ENCODE data around the gene MVB12B.

Gene MVB12B

DNA sequence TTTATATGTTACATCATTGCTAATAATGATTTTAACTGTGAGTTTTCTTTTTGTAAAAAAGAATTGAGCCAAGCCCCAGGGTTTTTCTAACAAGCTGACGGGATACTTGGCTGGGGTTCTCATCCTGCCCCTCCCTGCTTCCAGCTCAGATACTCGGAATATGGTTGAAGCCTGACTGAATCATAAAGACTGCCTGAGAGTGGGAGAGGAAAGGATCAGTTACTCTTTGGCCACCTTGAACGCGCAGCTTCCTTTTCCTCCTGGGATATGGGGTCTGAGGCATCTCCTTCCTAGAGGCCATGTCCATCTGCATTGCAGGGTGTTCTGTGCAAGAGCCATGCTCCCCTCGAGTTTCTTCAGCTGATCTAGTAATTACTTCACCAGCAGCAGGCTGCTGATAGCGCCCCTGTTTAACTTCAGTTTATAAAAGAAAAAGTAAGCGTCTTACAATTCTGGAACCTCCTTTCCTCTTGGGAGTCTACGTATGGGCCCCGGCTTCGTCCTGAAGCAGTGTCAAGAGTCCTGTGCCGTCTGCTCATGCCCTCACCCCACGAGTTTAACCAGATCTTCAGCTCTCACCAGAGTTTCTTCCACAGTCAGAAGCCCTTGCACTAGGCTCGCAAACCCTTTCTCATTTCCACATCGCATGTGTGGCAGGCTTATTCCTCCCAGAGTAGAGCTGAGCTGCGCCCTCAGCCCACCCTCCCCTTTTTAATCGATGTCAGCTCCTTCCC, 130.0 kb downstream of the MVB12B start:
- TF ChIP-seq FOXP2 (optimal IDR thresholded peaks at IDR 0.05; ENCODE audit: control extremely low read depth, extremely low read length, insufficient read depth), result no peak
- TF ChIP-seq POLR2AphosphoS5 (IDR thresholded peaks at IDR 0.05; ENCODE audit: borderline replicate concordance, low read depth, low read length), result no peak
- no peak for TF ChIP-seq EZH2 (IDR thresholded peaks at IDR 0.05)
- no peak overlapping the region for H3K9ac ChIP-seq (ENCODE audit: insufficient read length)
- no peaks in the 10 kb centered on the region for H3K9me3 ChIP-seq (ENCODE audit: low read depth, low read length)
- DNase-seq (ENCODE audit: low read depth, low spot score), result no peak
- H3K4me3 ChIP-seq, result no peak overlapping the region
- no peaks in the 10 kb centered on the region for H3K36me3 ChIP-seq (ENCODE audit: insufficient read depth, low read length)
- no peak overlapping the region for H3K27ac ChIP-seq

DNA sequence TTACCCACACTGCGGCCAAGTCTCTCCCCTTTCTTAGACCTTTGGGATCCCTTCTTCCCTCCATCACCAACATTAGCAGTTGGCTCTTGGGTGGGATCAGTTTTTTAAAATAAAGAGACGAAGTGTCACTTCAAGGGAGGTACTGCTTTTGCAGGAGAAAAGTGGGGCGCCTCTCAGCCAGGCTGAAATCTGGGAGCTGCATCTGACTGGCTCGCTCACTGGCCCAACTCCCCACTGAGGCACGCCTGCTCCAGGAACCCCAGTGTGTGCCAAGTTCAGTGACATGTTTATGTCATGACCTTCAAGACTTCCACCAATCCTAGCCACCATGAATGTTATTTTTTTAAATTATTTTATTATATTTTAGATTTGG, 130.5 kb downstream of the MVB12B start:
- TF ChIP-seq FOXP2 (optimal IDR thresholded peaks at IDR 0.05; ENCODE audit: control extremely low read depth, extremely low read length, insufficient read depth) (no peak), POLR2AphosphoS5 (IDR thresholded peaks at IDR 0.05; ENCODE audit: borderline replicate concordance, low read depth, low read length) (no peak), EZH2 (IDR thresholded peaks at IDR 0.05) (no peak)
- no peaks in the 10 kb centered on the region for H3K9me3 ChIP-seq (ENCODE audit: low read depth, low read length)
- H3K4me3 ChIP-seq, result no peak overlapping the region
- no peak overlapping the region for H3K9ac ChIP-seq (ENCODE audit: insufficient read length)
- H3K27ac ChIP-seq, result no peak overlapping the region
- H3K36me3 ChIP-seq (ENCODE audit: insufficient read depth, low read length), result no peaks in the 10 kb centered on the region
- no peak for DNase-seq (ENCODE audit: low read depth, low spot score)

DNA sequence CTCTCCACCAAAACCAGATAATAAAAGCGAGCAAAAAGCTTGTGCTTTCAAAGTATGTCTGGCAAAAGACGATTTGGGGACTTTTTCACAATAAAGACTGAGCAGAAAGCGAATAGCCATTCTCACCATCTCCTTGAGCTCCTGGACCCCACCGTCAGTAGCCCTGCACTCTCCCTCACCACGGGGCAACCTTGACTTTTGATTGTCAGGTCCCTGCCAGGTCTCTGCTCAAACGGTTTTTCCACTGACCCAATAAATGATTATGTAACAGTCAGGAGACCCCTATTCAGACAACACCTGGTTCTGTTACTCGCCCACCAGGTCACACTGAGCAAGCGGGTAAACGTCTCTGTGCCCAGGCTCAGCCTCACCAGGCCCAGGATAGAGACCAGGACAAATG, 131.3 kb downstream of the MVB12B start:
- no peaks in the 10 kb centered on the region for H3K36me3 ChIP-seq (ENCODE audit: insufficient read depth, low read length)
- H3K9ac ChIP-seq (ENCODE audit: insufficient read length), result no peak overlapping the region
- DNase-seq (ENCODE audit: low read depth, low spot score), result no peak
- no peak overlapping the region for H3K4me3 ChIP-seq
- no peaks in the 10 kb centered on the region for H3K9me3 ChIP-seq (ENCODE audit: low read depth, low read length)
- TF ChIP-seq POLR2AphosphoS5 (IDR thresholded peaks at IDR 0.05; ENCODE audit: borderline replicate concordance, low read depth, low read length) (no peak), EZH2 (IDR thresholded peaks at IDR 0.05) (no peak), FOXP2 (optimal IDR thresholded peaks at IDR 0.05; ENCODE audit: control extremely low read depth, extremely low read length, insufficient read depth) (no peak)
- no peak overlapping the region for H3K27ac ChIP-seq

DNA sequence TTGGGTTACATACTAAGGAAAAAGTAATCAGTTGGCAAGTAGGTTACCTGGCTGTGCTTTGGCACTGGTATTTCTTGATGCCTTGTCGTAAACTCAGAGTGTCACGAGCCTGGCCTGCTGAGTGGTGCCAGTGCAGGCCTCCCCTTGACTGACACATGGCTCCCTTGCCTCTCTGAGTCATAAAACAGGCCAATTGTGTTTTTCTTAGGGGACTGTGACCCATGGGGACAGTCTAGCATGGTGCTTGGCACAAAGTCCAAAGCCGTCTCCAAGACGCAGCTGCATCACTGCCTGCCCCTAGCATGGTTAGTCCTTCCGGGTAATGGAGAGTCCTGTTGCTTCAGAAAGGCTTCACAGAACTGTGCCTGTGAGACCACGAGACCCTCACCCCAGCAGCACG, 132.5 kb downstream of the MVB12B start:
- no peak for TF ChIP-seq POLR2AphosphoS5 (IDR thresholded peaks at IDR 0.05; ENCODE audit: borderline replicate concordance, low read depth, low read length)
- no peak for TF ChIP-seq FOXP2 (optimal IDR thresholded peaks at IDR 0.05; ENCODE audit: control extremely low read depth, extremely low read length, insufficient read depth)
- no peak for TF ChIP-seq EZH2 (IDR thresholded peaks at IDR 0.05)
- no peak for DNase-seq (ENCODE audit: low read depth, low spot score)
- no peak overlapping the region for H3K27ac ChIP-seq

DNA sequence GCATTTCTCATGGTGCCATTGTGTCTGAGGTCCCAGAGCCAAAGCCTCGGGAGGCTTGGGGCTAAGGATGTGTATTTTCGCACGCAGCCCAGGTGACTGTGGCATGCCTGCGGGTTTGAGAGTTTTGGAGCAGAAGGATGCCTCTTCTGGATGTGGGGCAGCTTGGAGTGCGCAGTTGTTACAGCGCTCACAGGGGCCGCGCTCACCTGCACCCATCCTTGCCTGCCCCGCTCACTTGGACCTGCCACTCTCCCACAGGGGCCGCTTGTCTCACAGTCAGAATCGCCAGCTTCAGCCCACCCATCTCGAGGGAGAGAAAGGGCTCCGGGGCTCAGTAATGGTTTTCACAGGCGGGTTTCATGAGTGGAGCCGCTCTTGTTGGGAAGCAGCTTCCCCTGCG, 132.9 kb downstream of the MVB12B start:
- no peak for DNase-seq (ENCODE audit: low read depth, low spot score)
- Histone ChIP-seq H3K9me3 (ENCODE audit: low read depth, low read length) (no peaks in the 10 kb centered on the region), H3K27ac (no peak overlapping the region), H3K4me3 (no peak overlapping the region), H3K9ac (ENCODE audit: insufficient read length) (no peak overlapping the region), H3K36me3 (ENCODE audit: insufficient read depth, low read length) (no peaks in the 10 kb centered on the region)
- TF ChIP-seq POLR2AphosphoS5 (IDR thresholded peaks at IDR 0.05; ENCODE audit: borderline replicate concordance, low read depth, low read length), result no peak
- TF ChIP-seq EZH2 (IDR thresholded peaks at IDR 0.05), result no peak
- no peak for TF ChIP-seq FOXP2 (optimal IDR thresholded peaks at IDR 0.05; ENCODE audit: control extremely low read depth, extremely low read length, insufficient read depth)

More for the DNA sequence above, 132.5 kb downstream of the MVB12B start:
- Histone ChIP-seq H3K4me3 (no peak overlapping the region), H3K9me3 (ENCODE audit: low read depth, low read length) (no peaks in the 10 kb centered on the region), H3K9ac (ENCODE audit: insufficient read length) (no peak overlapping the region), H3K36me3 (ENCODE audit: insufficient read depth, low read length) (no peaks in the 10 kb centered on the region)

DNA sequence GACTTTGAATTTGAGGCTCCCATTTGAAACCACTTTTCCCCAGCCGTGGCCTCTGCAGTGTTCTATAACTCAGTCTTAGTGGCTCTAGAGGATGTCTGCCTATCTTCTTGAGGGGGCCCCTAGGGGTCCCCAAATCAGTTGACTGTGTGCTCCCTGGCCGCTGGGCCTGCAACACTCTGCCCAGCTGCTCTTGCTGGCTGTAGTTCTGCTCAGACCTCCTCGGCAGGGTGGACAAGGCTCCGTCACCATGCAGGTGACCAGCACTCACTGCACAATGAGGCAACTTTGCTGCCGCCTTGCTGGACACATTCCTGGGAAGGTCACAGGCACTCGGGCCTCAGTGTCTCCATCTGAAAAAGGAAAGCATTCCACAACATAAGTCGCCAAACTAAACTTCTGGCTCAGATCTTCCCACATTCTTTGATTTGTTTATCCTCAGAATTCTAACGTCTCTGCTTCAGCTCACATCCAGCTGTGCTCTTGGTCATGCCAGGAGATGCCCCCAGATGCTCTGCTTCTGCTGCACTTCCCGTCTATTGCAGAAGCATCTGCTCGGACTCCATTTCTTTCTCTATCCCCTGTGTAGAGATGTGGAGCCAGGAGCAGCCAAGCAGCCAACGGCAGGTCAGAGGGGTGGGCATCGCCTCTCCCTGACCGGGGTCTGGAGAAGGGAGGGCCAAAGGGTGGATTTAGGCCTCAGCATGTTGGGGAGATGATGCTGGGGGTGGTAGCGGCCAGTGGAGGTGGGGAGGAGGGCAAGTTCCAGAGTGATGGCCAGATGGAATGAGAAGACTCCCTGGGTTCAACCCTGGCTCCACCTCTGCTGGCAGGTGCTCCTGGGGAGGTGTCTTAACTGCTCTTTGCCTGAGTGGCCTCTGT, 133.6 kb downstream of the MVB12B start:
- Histone ChIP-seq H3K27ac (no peak overlapping the region), H3K4me3 (no peak overlapping the region)
- no peak for TF ChIP-seq POLR2AphosphoS5 (IDR thresholded peaks at IDR 0.05; ENCODE audit: borderline replicate concordance, low read depth, low read length)
- TF ChIP-seq FOXP2 (optimal IDR thresholded peaks at IDR 0.05; ENCODE audit: control extremely low read depth, extremely low read length, insufficient read depth), result no peak
- no peak for TF ChIP-seq EZH2 (IDR thresholded peaks at IDR 0.05)

DNA sequence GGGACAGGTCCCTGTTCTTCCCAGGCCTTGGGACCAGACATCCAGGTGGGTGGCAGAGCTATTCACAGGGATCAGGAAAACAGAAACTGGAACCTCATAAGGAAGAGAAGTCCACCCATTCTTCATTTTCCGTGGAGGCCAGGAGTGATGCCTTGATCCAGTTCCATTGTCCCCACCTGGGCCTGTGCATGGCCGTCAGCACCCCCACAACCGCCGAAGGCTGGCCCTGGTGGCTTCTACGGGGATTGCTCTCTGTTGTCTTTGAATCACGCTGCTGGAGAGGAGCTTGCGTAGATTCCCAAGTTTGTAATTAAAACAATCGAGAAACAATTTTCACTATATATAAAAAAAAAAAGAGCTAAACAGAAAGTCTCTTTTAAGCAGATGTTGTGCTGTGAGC, 134.4 kb downstream of the MVB12B start:
- no peaks in the 10 kb centered on the region for H3K36me3 ChIP-seq (ENCODE audit: insufficient read depth, low read length)
- no peak overlapping the region for H3K4me3 ChIP-seq
- no peak for DNase-seq (ENCODE audit: low read depth, low spot score)
- H3K9me3 ChIP-seq (ENCODE audit: low read depth, low read length), result no peaks in the 10 kb centered on the region
- no peak overlapping the region for H3K27ac ChIP-seq
- no peak overlapping the region for H3K9ac ChIP-seq (ENCODE audit: insufficient read length)
- no peak for TF ChIP-seq POLR2AphosphoS5 (IDR thresholded peaks at IDR 0.05; ENCODE audit: borderline replicate concordance, low read depth, low read length)
- TF ChIP-seq EZH2 (IDR thresholded peaks at IDR 0.05), result no peak
- TF ChIP-seq FOXP2 (optimal IDR thresholded peaks at IDR 0.05; ENCODE audit: control extremely low read depth, extremely low read length, insufficient read depth), result no peak

More for the DNA sequence above, 133.6 kb downstream of the MVB12B start:
- Histone ChIP-seq H3K9ac (ENCODE audit: insufficient read length) (no peak overlapping the region), H3K36me3 (ENCODE audit: insufficient read depth, low read length) (no peaks in the 10 kb centered on the region), H3K9me3 (ENCODE audit: low read depth, low read length) (no peaks in the 10 kb centered on the region)
- DNase-seq (ENCODE audit: low read depth, low spot score), result no peak

DNA sequence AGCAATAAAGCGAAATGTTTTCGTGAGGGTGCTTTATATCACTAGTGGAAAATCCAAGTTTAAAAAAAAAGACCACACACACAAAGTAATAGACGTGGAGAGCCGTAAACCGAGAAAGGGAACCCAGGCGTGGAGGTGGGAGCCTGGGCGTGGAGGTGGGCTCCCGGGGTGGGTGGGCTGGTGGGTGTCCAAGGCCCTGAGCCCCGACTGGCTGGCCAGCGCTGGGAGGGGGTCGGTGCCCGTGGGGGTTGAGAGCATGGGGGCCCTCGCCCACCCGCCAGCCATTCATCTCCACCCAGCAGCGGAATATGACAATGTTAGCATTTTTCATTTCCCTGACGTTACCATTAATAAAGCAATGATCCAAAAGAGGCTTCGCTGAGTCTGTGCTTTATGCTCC, 135.0 kb downstream of the MVB12B start:
- H3K9me3 ChIP-seq (ENCODE audit: low read depth, low read length), result no peaks in the 10 kb centered on the region
- no peak overlapping the region for H3K4me3 ChIP-seq
- no peaks in the 10 kb centered on the region for H3K36me3 ChIP-seq (ENCODE audit: insufficient read depth, low read length)
- TF ChIP-seq POLR2AphosphoS5 (IDR thresholded peaks at IDR 0.05; ENCODE audit: borderline replicate concordance, low read depth, low read length) (no peak), EZH2 (IDR thresholded peaks at IDR 0.05) (no peak), FOXP2 (optimal IDR thresholded peaks at IDR 0.05; ENCODE audit: control extremely low read depth, extremely low read length, insufficient read depth) (no peak)
- H3K27ac ChIP-seq, result no peak overlapping the region
- no peak for DNase-seq (ENCODE audit: low read depth, low spot score)
- no peak overlapping the region for H3K9ac ChIP-seq (ENCODE audit: insufficient read length)
